ENCODE measurements around the gene FABP7. TPM values are rescaled to one million over a fixed set of nuclear protein-coding genes. Genes with fewer than 3 reads are reported as not detected.

FABP7 gene
- total and polyA plus RNA-seq, 2 of the 13 experiments (the other 11 are each of a cell fraction or from before 2014, with no cell fraction given), result not detected

- TF ChIP-seq THAP7 (CRISPR knock-in tag; IDR thresholded peaks at IDR 0.05) (no peak), MNT (IDR thresholded peaks at IDR 0.05) (no peak), PHF20 (CRISPR knock-in tag; IDR thresholded peaks at IDR 0.05) (no peak), NKX3-1 (CRISPR knock-in tag; IDR thresholded peaks at IDR 0.05) (no peak), ZNF280B (CRISPR knock-in tag; IDR thresholded peaks at IDR 0.05; ENCODE audit: borderline replicate concordance) (no peak), SIX4 (CRISPR knock-in tag; IDR thresholded peaks at IDR 0.05) (no peak), HIC2 (CRISPR knock-in tag; IDR thresholded peaks at IDR 0.05; ENCODE audit: low read depth) (no peak), SMAD3 (CRISPR knock-in tag; IDR thresholded peaks at IDR 0.05) (no peak), ZNF382 (CRISPR knock-in tag; IDR thresholded peaks at IDR 0.05; ENCODE audit: borderline replicate concordance) (no peak), PRDM10 (CRISPR knock-in tag; IDR thresholded peaks at IDR 0.05; ENCODE audit: low read depth) (no peak), KMT2A (CRISPR knock-in tag; IDR thresholded peaks at IDR 0.05) (no peak), MXD3 (CRISPR knock-in tag; IDR thresholded peaks at IDR 0.05) (no peak), RBM22 (optimal IDR thresholded peaks at IDR 0.05; ENCODE audit: low read length) (no peak), PRDM4 (CRISPR knock-in tag; IDR thresholded peaks at IDR 0.05; ENCODE audit: borderline replicate concordance) (no peak), ZNF124 (CRISPR knock-in tag; IDR thresholded peaks at IDR 0.05) (no peak), POLR2G (IDR thresholded peaks at IDR 0.05; ENCODE audit: low read depth, low read length) (no peak)
These were observed 11.2 kb downstream of the FABP7 start (continued) for GRCh38 chr6:122790423-122791309.
